ENCODE results near the gene GAN.
"Not testable (repeated sequence)": the region's sequence is repeated elsewhere in the genome, so short reads cannot be mapped to it uniquely, and the experiment has no call there.

The GAN gene

DNA sequence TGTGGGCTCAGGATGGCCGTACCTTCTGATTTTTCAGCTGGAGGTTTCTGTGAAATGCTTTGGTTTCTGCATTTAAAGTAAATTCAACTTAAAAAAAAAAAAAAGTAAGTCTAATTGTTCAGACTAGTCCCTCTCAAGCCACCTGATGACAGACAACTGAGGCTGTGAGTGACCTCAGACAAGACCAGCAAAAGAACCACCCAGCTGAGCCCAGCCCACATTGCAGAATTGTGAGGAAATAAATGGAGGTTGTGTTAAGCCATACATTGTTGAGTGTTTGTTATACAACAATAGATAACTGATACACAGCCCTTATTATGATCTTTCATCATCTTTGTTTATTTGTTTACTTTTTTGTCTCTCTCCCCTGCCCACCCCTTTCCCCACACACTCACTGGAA is 85.1 kb downstream of the GAN start:
- Histone ChIP-seq H3K4me1 (ENCODE audit: low read length) (peaks cover 6% of the 10 kb centered on the region; the same call in 1 of the 2 replicates), H3K4me3 (ENCODE audit: low read length) (no peak overlapping the region), H3K9ac (ENCODE audit: low read length) (no peak overlapping the region), H4K20me1 (ENCODE audit: insufficient read depth, low read length) (no peaks in the 10 kb centered on the region), H3K79me2 (ENCODE audit: low read length) (no peaks in the 10 kb centered on the region), H3K27me3 (ENCODE audit: low read depth, low read length) (no peaks in the 10 kb centered on the region), H3K9me3 (ENCODE audit: insufficient read depth, low read length) (peaks cover 8% of the 10 kb centered on the region; the same call in 1 of the 2 replicates), H3K36me3 (replicated peaks; ENCODE audit: low read depth, low read length) (no peaks in the 10 kb centered on the region), H2AFZ (ENCODE audit: low read depth, low read length) (no peak overlapping the region), H3K27ac (ENCODE audit: low read length) (no peak overlapping the region), H3K4me2 (ENCODE audit: low read length) (no peak overlapping the region)
- TF ChIP-seq CTCF (IDR thresholded peaks at IDR 0.05; ENCODE audit: low read depth, low read length) = no peak
- TF ChIP-seq EZH2phosphoT487 (IDR thresholded peaks at IDR 0.05; ENCODE audit: low read depth) = no peak

- no peak overlapping the region for H3K4me2 ChIP-seq (ENCODE audit: low read length)
- H3K79me2 ChIP-seq (ENCODE audit: low read length) = no peaks in the 10 kb centered on the region
- no peak overlapping the region for H3K4me3 ChIP-seq (ENCODE audit: low read length)
- TF ChIP-seq CTCF (IDR thresholded peaks at IDR 0.05; ENCODE audit: low read depth, low read length) = no peak
- TF ChIP-seq EZH2phosphoT487 (IDR thresholded peaks at IDR 0.05; ENCODE audit: low read depth) = no peak
- H3K9me3 ChIP-seq (ENCODE audit: insufficient read depth, low read length) = peaks cover 8% of the 10 kb centered on the region; the same call in 1 of the 2 replicates
- H3K9ac ChIP-seq (ENCODE audit: low read length) = no peak overlapping the region
- H2AFZ ChIP-seq (ENCODE audit: low read depth, low read length) = no peak overlapping the region
- H3K27me3 ChIP-seq (ENCODE audit: low read depth, low read length) = no peaks in the 10 kb centered on the region
- H3K4me1 ChIP-seq (ENCODE audit: low read length) = peaks cover 6% of the 10 kb centered on the region; the same call in 1 of the 2 replicates
- H3K36me3 ChIP-seq (replicated peaks; ENCODE audit: low read depth, low read length) = no peaks in the 10 kb centered on the region
- no peak overlapping the region for H3K27ac ChIP-seq (ENCODE audit: low read length)
- H4K20me1 ChIP-seq (ENCODE audit: insufficient read depth, low read length) = no peaks in the 10 kb centered on the region
These were observed 86.5 kb downstream of the GAN start for GRCh38 chr16:81401035-81401950.

DNA sequence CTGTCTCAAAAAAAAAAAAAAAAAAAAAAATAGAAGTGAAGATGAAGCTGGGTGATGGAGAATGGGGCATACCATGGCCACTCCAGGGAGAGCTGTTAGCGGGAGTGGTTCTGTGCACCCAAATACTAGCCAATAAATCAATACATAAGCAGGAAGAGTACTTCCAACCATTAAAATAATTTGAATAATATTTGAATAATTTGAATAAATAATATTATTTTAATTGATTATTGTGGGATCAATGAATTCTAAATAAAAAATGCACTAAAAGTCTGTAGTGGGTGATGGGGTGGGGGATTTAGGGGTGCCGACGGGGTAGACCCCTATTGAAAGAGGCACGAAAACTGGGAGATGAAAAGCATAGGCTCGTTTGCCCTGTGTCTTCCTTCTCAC is 88.4 kb downstream of the GAN start:
- H3K4me3 ChIP-seq (ENCODE audit: low read length) = peak overlapping the region; percentile 79
- H3K4me2 ChIP-seq (ENCODE audit: low read length) = peak overlapping the region; percentile 85
- no peak overlapping the region for H2AFZ ChIP-seq (ENCODE audit: low read depth, low read length)
- no peaks in the 10 kb centered on the region for H4K20me1 ChIP-seq (ENCODE audit: insufficient read depth, low read length)
- TF ChIP-seq CTCF (IDR thresholded peaks at IDR 0.05; ENCODE audit: low read depth, low read length) (no peak), EZH2phosphoT487 (IDR thresholded peaks at IDR 0.05; ENCODE audit: low read depth) (no peak)
- H3K9me3 ChIP-seq (ENCODE audit: insufficient read depth, low read length) = peaks cover 8% of the 10 kb centered on the region; the same call in 1 of the 2 replicates
- H3K9ac ChIP-seq (ENCODE audit: low read length) = no peak overlapping the region
- H3K27ac ChIP-seq (ENCODE audit: low read length) = no peak overlapping the region
- peaks cover 6% of the 10 kb centered on the region; the same call in 1 of the 2 replicates for H3K4me1 ChIP-seq (ENCODE audit: low read length)
- peaks cover 6% of the 10 kb centered on the region; the same call in 1 of the 2 replicates for H3K27me3 ChIP-seq (ENCODE audit: low read depth, low read length)
- no peaks in the 10 kb centered on the region for H3K79me2 ChIP-seq (ENCODE audit: low read length)
- no peaks in the 10 kb centered on the region for H3K36me3 ChIP-seq (replicated peaks; ENCODE audit: low read depth, low read length)

DNA sequence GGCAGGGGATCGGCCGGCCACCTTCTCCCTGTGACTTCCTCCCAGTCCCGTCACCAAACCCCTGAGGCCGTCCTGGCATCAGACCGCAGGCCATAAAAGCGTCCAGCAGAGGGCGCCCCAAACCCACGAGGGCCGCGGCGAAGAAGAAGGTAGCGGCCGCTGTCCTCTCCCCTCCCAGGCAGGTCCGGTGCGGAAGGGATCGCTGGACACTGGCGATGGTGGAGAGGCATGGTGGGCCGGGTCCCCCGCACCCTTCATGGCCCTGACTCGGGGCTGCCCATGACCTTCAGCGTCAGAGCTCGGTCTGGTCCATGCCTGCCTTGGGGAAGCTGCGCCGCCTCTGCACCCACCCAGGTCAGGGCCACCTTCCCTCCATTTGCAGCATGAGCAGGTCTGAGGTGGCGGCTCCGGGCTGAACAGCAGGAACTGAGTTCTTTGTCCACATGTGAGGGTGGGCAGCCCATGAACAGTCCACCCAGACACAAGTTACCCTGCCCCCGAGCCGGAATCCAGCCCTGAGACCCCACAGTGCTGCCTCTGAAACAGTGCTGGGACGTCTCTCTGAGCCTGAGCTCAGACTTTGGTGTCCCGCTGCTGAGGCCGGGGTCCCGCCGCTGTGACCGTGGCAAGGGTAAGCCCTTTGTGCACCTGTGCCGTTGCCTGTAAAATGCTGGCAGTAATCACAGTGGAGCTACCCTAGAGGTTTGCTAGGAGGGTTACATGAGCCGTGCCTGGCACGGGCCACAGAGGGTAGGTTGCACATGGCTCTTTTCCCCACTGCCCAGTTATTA is 89.0 kb downstream of the GAN start:
- H3K79me2 ChIP-seq (ENCODE audit: low read length) = no peaks in the 10 kb centered on the region
- H2AFZ ChIP-seq (ENCODE audit: low read depth, low read length) = peak overlapping the region; percentile 76
- peaks cover 8% of the 10 kb centered on the region; the same call in 1 of the 2 replicates for H3K9me3 ChIP-seq (ENCODE audit: insufficient read depth, low read length)
- H3K9ac ChIP-seq (ENCODE audit: low read length) = peak overlapping the region; percentile 48
- H3K27me3 ChIP-seq (ENCODE audit: low read depth, low read length) = peaks cover 11% of the 10 kb centered on the region
- no peaks in the 10 kb centered on the region for H4K20me1 ChIP-seq (ENCODE audit: insufficient read depth, low read length)
- peak overlapping the region; percentile 85 for H3K4me2 ChIP-seq (ENCODE audit: low read length)
- H3K4me1 ChIP-seq (ENCODE audit: low read length) = peaks cover 9% of the 10 kb centered on the region
- peak overlapping the region; percentile 79 for H3K4me3 ChIP-seq (ENCODE audit: low read length)
- no peak overlapping the region for H3K27ac ChIP-seq (ENCODE audit: low read length)
- H3K36me3 ChIP-seq (replicated peaks; ENCODE audit: low read depth, low read length) = no peaks in the 10 kb centered on the region
- TF ChIP-seq EZH2phosphoT487 (IDR thresholded peaks at IDR 0.05; ENCODE audit: low read depth) (no peak), CTCF (IDR thresholded peaks at IDR 0.05; ENCODE audit: low read depth, low read length) (peak; percentile 94)

GRCh38 chr16:81405002-81405401 is 90.2 kb downstream of the GAN start:
- H3K4me2 ChIP-seq (ENCODE audit: low read length); H4K20me1 ChIP-seq (ENCODE audit: insufficient read depth, low read length); H2AFZ ChIP-seq (ENCODE audit: low read depth, low read length); H3K27ac ChIP-seq (ENCODE audit: low read length); H3K4me3 ChIP-seq (ENCODE audit: low read length); H3K36me3 ChIP-seq (replicated peaks; ENCODE audit: low read depth, low read length); H3K9ac ChIP-seq (ENCODE audit: low read length); H3K9me3 ChIP-seq (ENCODE audit: insufficient read depth, low read length); H3K79me2 ChIP-seq (ENCODE audit: low read length): not testable (repeated sequence)
- Histone ChIP-seq H3K27me3 (ENCODE audit: low read depth, low read length) (peaks cover 23% of the 10 kb centered on the region), H3K4me1 (ENCODE audit: low read length) (peaks cover 20% of the 10 kb centered on the region)

Data from OCI-LY3 (cell line).